Mammary epithelial cell (primary cell): ENCODE measurements around the gene MLH1.
"Not testable (repeated sequence)": the region's sequence is repeated elsewhere in the genome, so short reads cannot be mapped to it uniquely, and the experiment has no call there.

Experiments used
- EZH2 ChIP-seq: IDR thresholded peaks from 2 replicates; pipeline ENCODE4 v1.6.1; 2012; ENCODE audit warnings: low read length, inconsistent platforms, borderline replicate concordance
- TF ChIP-seq, protein P1 (sequence below), 2 donors: IDR thresholded peaks in 1 of 2; conservative IDR thresholded peaks in 1 of 2; 2 replicates each; pipeline ENCODE4 v1.5.1; 2011 to 2012; ENCODE audit warnings: inconsistent platforms in 2 of 2, low read length in 2 of 2, mild to moderate bottlenecking in 2 of 2, control low read depth in 1 of 2, low read depth in 1 of 2; ENCODE audit not compliant: insufficient read depth in 1 of 2; ENCODE audit errors: extremely low read depth in 1 of 2

DNA sequence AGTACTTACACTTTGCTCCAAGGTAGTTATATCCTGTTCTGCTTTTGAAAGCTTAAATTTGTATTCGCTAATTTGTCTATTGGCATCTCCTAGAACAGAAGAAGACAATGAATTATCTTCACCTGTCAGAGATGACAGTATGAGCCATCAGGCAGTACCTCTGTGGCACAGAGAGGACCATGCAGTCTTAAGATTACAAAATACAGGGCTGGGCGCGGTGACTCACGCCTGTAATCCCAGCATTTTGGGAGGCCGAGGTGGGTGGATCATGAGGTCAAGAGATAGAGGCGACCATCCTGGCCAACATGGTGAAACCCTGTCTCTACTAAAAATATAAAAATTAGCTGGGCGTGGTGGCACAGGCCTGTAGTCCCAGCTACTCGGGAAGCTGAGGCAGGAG lies 61.8 kb downstream of the MLH1 start:
- TF ChIP-seq EZH2: not testable (repeated sequence)
- TF ChIP-seq, protein P1, sequence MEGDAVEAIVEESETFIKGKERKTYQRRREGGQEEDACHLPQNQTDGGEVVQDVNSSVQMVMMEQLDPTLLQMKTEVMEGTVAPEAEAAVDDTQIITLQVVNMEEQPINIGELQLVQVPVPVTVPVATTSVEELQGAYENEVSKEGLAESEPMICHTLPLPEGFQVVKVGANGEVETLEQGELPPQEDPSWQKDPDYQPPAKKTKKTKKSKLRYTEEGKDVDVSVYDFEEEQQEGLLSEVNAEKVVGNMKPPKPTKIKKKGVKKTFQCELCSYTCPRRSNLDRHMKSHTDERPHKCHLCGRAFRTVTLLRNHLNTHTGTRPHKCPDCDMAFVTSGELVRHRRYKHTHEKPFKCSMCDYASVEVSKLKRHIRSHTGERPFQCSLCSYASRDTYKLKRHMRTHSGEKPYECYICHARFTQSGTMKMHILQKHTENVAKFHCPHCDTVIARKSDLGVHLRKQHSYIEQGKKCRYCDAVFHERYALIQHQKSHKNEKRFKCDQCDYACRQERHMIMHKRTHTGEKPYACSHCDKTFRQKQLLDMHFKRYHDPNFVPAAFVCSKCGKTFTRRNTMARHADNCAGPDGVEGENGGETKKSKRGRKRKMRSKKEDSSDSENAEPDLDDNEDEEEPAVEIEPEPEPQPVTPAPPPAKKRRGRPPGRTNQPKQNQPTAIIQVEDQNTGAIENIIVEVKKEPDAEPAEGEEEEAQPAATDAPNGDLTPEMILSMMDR (conservative IDR thresholded peaks at IDR 0.05 in 1 of 2, IDR thresholded peaks at IDR 0.05 in 1 of 2; ENCODE audit: extremely low read depth in 1 of 2, insufficient read depth in 1 of 2, low read depth in 1 of 2, low read length in 2 of 2): not testable (repeated sequence)
